ENCODE results near the gene PPP6R2. TPM values are rescaled to one million over a fixed set of nuclear protein-coding genes. Genes with fewer than 3 reads are reported as not detected.

Gene PPP6R2
- total RNA-seq, 1 donor from 2014 or later: 45.2 TPM

GRCh38 chr22:50315289-50316113 lies 27.6 kb upstream of the PPP6R2 start:
- no peak for DNase-seq (ENCODE audit: low read depth)
- TF ChIP-seq CTCF (IDR thresholded peaks at IDR 0.05; ENCODE audit: insufficient read depth, low read length, poor library complexity, severe bottlenecking): no peak
- H3K27me3 ChIP-seq (ENCODE audit: control insufficient read depth, insufficient read depth, low read length): peaks cover 3% of the 10 kb centered on the region
- no peak overlapping the region for H3K4me3 ChIP-seq (ENCODE audit: low read depth, low read length)
- no peaks in the 10 kb centered on the region for H3K36me3 ChIP-seq (ENCODE audit: control insufficient read depth, insufficient read depth, low read length)

- H3K36me3 ChIP-seq (ENCODE audit: control insufficient read depth, insufficient read depth, low read length): no peaks in the 10 kb centered on the region
- DNase-seq (ENCODE audit: low read depth): no peak
- H3K27me3 ChIP-seq (ENCODE audit: control insufficient read depth, insufficient read depth, low read length): peaks cover 3% of the 10 kb centered on the region
- no peak for TF ChIP-seq CTCF (IDR thresholded peaks at IDR 0.05; ENCODE audit: insufficient read depth, low read length, poor library complexity, severe bottlenecking)
- no peak overlapping the region for H3K4me3 ChIP-seq (ENCODE audit: low read depth, low read length)
Measured at GRCh38 chr22:50316114-50317065, 26.7 kb upstream of the PPP6R2 start.

GRCh38 chr22:50317178-50317577 lies 25.9 kb upstream of the PPP6R2 start:
- Histone ChIP-seq H3K4me3 (ENCODE audit: low read depth, low read length) (no peak overlapping the region), H3K27me3 (ENCODE audit: control insufficient read depth, insufficient read depth, low read length) (peaks cover 3% of the 10 kb centered on the region), H3K36me3 (ENCODE audit: control insufficient read depth, insufficient read depth, low read length) (no peaks in the 10 kb centered on the region)
- DNase-seq (ENCODE audit: low read depth): no peak
- TF ChIP-seq CTCF (IDR thresholded peaks at IDR 0.05; ENCODE audit: insufficient read depth, low read length, poor library complexity, severe bottlenecking): no peak

- Histone ChIP-seq H3K27me3 (ENCODE audit: control insufficient read depth, insufficient read depth, low read length) (peaks cover 3% of the 10 kb centered on the region), H3K36me3 (ENCODE audit: control insufficient read depth, insufficient read depth, low read length) (no peaks in the 10 kb centered on the region), H3K4me3 (ENCODE audit: low read depth, low read length) (no peak overlapping the region)
- no peak for DNase-seq (ENCODE audit: low read depth)
- TF ChIP-seq CTCF (IDR thresholded peaks at IDR 0.05; ENCODE audit: insufficient read depth, low read length, poor library complexity, severe bottlenecking): no peak
Measured at GRCh38 chr22:50317674-50318073, 25.5 kb upstream of the PPP6R2 start.

- no peak for DNase-seq (ENCODE audit: low read depth)
- TF ChIP-seq CTCF (IDR thresholded peaks at IDR 0.05; ENCODE audit: insufficient read depth, low read length, poor library complexity, severe bottlenecking): no peak
- Histone ChIP-seq H3K27me3 (ENCODE audit: control insufficient read depth, insufficient read depth, low read length) (peaks cover 3% of the 10 kb centered on the region), H3K36me3 (ENCODE audit: control insufficient read depth, insufficient read depth, low read length) (no peaks in the 10 kb centered on the region), H3K4me3 (ENCODE audit: low read depth, low read length) (no peak overlapping the region)
Measured at GRCh38 chr22:50318356-50318697, 24.8 kb upstream of the PPP6R2 start.

All from kidney epithelial cell (primary cell).